ENCODE data around the gene RLN1.

- TF ChIP-seq CHD1 (IDR thresholded peaks at IDR 0.05; ENCODE audit: low read depth, low read length) (no peak), POLR2A (IDR thresholded peaks at IDR 0.05; ENCODE audit: low read depth, low read length) (no peak), CTCF (conservative IDR thresholded peaks at IDR 0.05; ENCODE audit: low read depth, low read length) (no peak), ELK1 (IDR thresholded peaks at IDR 0.05; ENCODE audit: borderline replicate concordance, low read depth, low read length) (no peak), RAD21 (IDR thresholded peaks at IDR 0.05; ENCODE audit: low read length) (no peak), USF2 (IDR thresholded peaks at IDR 0.05; ENCODE audit: low read depth, low read length) (no peak), MXI1 (IDR thresholded peaks at IDR 0.05; ENCODE audit: borderline replicate concordance, low read depth, low read length) (no peak), SMC3 (IDR thresholded peaks at IDR 0.05; ENCODE audit: low read depth, low read length) (no peak), MAFK (IDR thresholded peaks at IDR 0.05; ENCODE audit: low read depth, low read length) (no peak), FOS (IDR thresholded peaks at IDR 0.05; ENCODE audit: low read depth, low read length) (no peak), BHLHE40 (IDR thresholded peaks at IDR 0.05; ENCODE audit: low read depth, low read length) (no peak), MAZ (IDR thresholded peaks at IDR 0.05; ENCODE audit: borderline replicate concordance, low read depth, low read length) (no peak)
These were observed 13.5 kb downstream of the RLN1 start for GRCh38 chr9:5326187-5326586.

All from IMR-90 (cell line).